ENCODE measurements around the gene QRICH2.

Gene QRICH2

GRCh38 chr17:76304226-76305134 lies 3.6 kb downstream of the QRICH2 start:
- Histone ChIP-seq H3K9me3 (no peaks in the 10 kb centered on the region), H3K36me3 (no peaks in the 10 kb centered on the region; the same call in 1 of the 2 replicates), H3K4me1 (no peaks in the 10 kb centered on the region), H3K4me3 (ENCODE audit: low read depth, low read length) (no peak overlapping the region), H3K27me3 (no peaks in the 10 kb centered on the region)
- no peak for DNase-seq
- TF ChIP-seq CTCF (IDR thresholded peaks at IDR 0.05; ENCODE audit: low read depth, low read length): no peak

- Histone ChIP-seq H3K27me3 (no peaks in the 10 kb centered on the region), H3K4me3 (ENCODE audit: low read depth, low read length) (no peak overlapping the region), H3K9me3 (no peaks in the 10 kb centered on the region), H3K36me3 (no peaks in the 10 kb centered on the region), H3K4me1 (no peaks in the 10 kb centered on the region)
- no peak for TF ChIP-seq CTCF (IDR thresholded peaks at IDR 0.05; ENCODE audit: low read depth, low read length)
- no peak for DNase-seq
Measured at GRCh38 chr17:76297436-76297835, 10.6 kb downstream of the QRICH2 start.

DNA sequence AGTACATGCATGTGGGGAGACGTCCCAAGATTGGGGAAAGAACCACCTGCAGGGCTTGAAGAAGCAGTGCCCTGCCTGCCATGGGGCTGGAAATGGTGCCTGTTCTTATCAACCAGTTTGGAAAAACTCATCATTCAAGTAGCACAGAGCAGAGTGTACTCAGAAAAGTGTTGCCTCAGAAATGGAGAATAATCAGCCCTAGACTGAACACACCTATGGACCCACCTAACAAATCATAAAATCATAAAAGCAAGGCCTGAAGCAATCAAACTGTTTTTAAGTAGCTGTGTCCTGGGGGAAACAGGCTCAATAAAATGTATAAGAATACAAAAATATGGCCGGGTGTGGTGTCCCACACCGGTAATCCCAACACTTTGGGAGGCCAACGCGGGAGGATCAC lies 11.2 kb downstream of the QRICH2 start:
- TF ChIP-seq CTCF (IDR thresholded peaks at IDR 0.05; ENCODE audit: low read depth, low read length): no peak
- Histone ChIP-seq H3K36me3 (no peaks in the 10 kb centered on the region), H3K4me3 (ENCODE audit: low read depth, low read length) (no peak overlapping the region), H3K9me3 (no peaks in the 10 kb centered on the region), H3K27me3 (no peaks in the 10 kb centered on the region), H3K4me1 (no peaks in the 10 kb centered on the region)
- no peak for DNase-seq

GRCh38 chr17:76296186-76296585 lies 11.9 kb downstream of the QRICH2 start:
- Histone ChIP-seq H3K27me3 (no peaks in the 10 kb centered on the region), H3K9me3 (no peaks in the 10 kb centered on the region), H3K4me1 (no peaks in the 10 kb centered on the region), H3K36me3 (no peaks in the 10 kb centered on the region; the same call in 1 of the 2 replicates), H3K4me3 (ENCODE audit: low read depth, low read length) (no peak overlapping the region)
- no peak for DNase-seq
- no peak for TF ChIP-seq CTCF (IDR thresholded peaks at IDR 0.05; ENCODE audit: low read depth, low read length)

DNA sequence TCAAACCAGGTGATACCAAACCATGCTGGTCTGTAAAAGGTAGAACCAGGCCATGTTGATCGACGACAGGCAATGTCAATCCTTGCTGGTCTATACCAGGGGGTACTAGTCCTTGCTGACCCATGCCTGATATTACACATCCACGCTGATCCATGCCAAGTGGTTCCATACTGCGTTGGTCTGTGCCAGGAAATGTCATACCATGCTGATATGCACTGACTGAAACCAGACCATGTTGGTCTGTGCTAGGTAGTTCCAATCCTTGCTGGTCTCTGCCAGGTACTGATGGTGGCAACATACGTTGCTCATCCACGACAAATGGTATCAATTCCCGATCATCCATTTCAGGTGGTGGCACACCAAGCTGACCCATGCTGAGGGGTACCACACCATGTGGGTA lies 15.0 kb downstream of the QRICH2 start:
- no peaks in the 10 kb centered on the region for H3K27me3 ChIP-seq
- no peak for TF ChIP-seq CTCF (IDR thresholded peaks at IDR 0.05; ENCODE audit: low read depth, low read length)
- H3K4me1 ChIP-seq: no peaks in the 10 kb centered on the region
- no peaks in the 10 kb centered on the region for H3K9me3 ChIP-seq
- H3K4me3 ChIP-seq (ENCODE audit: low read depth, low read length): no peak overlapping the region
- no peaks in the 10 kb centered on the region; the same call in 1 of the 2 replicates for H3K36me3 ChIP-seq
- DNase-seq: no peak

GRCh38 chr17:76292567-76292966 lies 15.5 kb downstream of the QRICH2 start:
- Histone ChIP-seq H3K9me3 (no peaks in the 10 kb centered on the region), H3K36me3 (no peaks in the 10 kb centered on the region; the same call in 1 of the 2 replicates), H3K4me1 (no peaks in the 10 kb centered on the region), H3K4me3 (ENCODE audit: low read depth, low read length) (no peak overlapping the region), H3K27me3 (no peaks in the 10 kb centered on the region)
- TF ChIP-seq CTCF (IDR thresholded peaks at IDR 0.05; ENCODE audit: low read depth, low read length): no peak
- no peak for DNase-seq
